ACHN (cell line): ENCODE data around the gene PLEKHA8.

ENCODE experiments used
- DNase-seq: peaks from one replicate; pipeline ENCODE4 v3.0.0-alpha.2; 2015
- in situ Hi-C: cut with HindIII; loops from 2 replicates; pipeline ENCODE4 v1.10.0; 2017; ENCODE audit warnings: low sequenced_read_pairs, low pct_ligation_motif_present, low pct_unique_long_range_greater_than_20kb

The PLEKHA8 gene

GRCh38 chr7:30134611-30135300 lies 106.5 kb downstream of the PLEKHA8 start, which contains the start of gene MTURN:
Gene MTURN, plus strand, starts transcription at chr7:30134986. Its CDS starts 151 bp downstream, at chr7:30135137.
- peak; percentile 95 for DNase-seq
- in situ Hi-C loops: no loop called here

DNA sequence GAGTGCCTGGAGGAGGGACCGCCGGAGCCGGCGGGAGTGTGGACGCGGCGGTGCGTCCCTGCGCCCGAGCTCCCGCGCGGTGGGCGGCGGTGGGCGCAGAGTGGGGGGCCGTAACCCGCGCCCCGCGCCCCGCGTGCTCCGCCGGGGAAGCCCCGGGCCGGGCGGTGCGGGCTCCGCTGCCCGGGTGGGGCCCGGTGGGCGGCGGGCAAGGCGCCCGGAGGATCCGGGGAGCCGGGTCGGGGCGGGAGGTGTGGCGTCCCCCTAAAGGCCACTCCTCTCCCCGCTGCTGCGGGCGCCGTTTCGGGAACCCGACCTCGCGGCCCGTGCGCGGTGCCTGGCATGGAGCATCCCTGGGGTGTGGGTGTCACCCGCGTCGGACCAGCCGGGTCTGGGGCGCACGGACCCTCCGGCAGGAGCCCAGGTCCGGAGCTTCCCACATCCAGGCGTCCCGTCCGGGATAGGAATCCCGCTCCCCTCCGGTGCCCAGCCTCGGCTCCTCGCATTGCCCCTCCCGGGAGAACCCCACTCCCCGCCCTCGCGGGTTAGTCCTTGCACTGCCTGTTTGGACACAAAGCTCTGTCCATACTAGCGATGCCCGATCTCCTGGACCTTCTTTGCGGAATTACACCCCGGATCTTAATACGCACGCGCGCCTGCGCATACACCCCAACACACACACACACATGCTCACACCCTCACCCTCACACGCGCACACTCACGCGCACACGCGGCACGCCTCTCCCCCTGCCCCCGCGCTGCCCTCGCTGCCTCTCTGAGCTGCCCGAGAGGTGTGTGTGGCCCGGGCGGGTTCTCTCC lies 107.3 kb downstream of the PLEKHA8 start:
- in situ Hi-C loops: no loop called here
- DNase-seq: peak; percentile 80

DNA sequence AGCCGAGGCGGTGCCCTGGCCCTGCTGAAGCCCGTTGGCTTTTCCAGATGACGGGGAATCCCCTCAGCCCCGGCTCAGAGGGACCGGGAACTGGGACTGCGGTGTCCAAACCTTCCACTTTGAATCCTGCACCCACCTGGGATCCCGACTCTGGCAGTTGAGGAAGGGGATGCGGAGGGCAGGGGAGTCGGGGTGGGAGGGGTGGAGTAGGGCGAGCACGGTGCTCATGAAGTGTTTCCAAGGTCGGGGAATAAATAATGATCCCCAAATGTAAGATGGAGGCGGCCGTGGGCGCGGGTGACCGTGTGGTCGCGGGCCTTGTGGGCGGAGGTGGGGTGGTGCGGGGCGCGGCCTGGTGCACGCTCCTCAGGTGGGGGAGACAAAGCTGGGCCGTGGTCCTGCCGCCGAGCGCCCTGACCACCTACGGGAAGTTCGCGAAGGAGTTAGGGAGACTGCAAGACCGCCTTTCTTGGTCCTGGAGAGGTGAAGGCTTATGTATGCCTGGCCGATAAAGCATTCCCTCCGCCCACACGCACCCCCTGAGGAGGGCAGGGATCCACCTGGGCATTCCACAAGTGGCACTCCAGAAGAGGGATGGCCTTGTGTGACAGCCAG lies 108.0 kb downstream of the PLEKHA8 start:
- in situ Hi-C loops: no loop called here
- DNase-seq: peak; percentile 39

DNA sequence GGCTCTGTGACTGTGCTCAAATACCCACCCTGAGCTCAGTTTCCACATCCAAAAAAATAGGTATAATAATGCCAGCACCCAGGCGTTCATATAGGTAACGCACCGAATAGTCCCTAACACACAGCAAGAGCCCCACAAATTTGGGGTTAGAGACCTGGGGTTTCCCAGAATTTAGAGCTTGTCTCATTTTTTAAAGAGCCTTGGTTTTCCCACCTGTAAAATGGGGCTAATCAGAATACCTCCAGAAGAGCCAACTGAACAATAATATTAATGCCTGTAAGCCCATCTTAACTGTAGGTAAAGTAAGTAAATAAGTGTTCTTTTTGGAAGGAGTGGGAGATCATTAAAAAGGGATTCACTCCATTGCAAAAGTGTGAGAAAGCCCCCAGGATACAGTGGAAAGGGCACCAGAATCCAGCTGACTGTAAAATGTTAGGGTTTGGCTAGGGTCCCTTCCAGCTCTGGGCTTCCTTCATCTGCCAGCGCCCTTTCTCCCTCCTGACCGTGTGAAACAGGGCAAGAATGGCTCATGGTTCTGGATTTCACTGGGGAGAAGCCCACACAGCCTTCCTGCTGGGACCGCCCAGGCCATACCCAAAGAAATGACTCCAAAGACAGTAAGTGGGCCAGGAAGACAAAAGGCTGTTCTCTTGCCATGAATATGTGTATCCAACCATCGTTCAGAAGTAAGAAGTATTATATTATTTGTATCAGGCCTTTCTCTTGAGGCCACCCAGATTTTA lies 108.7 kb downstream of the PLEKHA8 start:
- no peak for DNase-seq
- in situ Hi-C loops: no loop called here

DNA sequence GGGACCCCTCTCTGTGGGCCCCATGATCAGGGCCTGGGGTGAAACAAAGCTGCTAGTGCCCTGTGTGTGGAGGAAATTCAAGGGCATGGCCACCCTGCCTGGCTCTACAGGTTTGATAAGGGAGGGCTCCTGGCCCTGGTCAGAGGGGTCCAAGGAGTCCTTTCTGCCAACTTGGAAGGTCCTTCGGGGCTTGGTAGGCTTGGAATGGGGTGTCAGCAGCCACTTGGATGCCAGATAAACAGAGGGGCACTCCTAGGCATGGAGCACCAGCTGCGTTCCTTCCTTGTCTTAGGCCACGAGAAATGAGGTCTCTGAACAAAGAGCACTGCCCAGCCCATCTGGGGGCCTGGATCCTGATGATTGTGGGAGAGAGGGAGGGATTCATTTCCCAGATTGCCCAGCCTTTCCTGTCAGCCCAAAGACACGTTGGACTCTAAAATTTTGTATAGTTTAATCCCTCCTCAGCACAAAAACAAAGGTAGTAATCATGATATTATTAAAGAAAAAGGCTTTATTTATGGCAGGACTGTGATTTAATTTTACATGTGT lies 111.7 kb downstream of the PLEKHA8 start:
- no peak for DNase-seq

GRCh38 chr7:30140456-30140855 lies 112.2 kb downstream of the PLEKHA8 start:
- in situ Hi-C loops: no loop called here
- DNase-seq: no peak

More for the DNA sequence above, 111.7 kb downstream of the PLEKHA8 start:
- in situ Hi-C loops: no loop called here

DNA sequence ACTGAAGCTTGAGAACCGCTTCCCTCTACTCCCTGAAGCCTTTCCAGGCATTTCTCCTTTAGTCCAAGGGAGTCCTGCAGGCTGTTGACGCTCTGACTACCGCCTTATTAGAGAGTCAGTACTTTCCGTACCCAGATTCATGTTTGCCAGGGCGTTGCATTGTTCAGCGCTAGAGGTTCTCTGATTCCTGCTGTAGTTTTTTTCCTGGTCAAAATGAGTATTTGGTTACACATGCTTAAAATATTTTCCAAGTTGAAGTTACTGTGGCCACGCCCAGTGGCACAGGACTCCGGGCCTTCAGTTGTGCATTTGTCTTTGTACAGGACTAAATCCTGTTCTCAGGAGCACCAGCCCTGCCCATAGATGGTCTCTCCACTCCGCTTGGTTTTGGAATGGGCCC lies 114.5 kb downstream of the PLEKHA8 start:
- DNase-seq: peak; percentile 93
- in situ Hi-C loops: no loop called here

DNA sequence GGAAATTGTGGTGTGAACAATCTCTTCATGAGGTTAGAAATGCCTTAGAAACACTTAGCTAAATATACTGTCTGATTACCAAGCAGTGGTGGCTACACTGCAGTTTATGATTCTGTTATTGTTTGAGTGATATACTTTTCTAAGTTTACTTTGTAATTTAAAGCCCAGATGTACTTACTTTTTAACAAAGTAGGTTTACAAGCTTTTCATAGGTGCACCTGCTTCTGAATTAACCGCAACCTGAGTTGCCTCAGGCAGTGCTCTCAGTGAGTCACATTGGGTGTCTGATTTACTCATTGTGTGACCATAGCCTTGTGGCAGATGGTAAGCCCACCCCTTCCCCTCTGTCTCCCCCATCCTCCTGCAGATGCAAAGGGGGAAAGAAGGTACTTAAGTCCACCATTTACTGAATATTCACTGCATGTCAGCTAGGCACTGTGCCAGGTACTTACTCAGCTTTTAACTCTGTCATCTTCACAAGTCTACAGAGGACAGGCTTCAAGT lies 115.6 kb downstream of the PLEKHA8 start:
- DNase-seq: peak; percentile 50
- in situ Hi-C loops: no loop called here

- in situ Hi-C loops: no loop called here
- DNase-seq: no peak
Observed at GRCh38 chr7:30144657-30145306, 116.6 kb downstream of the PLEKHA8 start.

- DNase-seq: no peak
- in situ Hi-C loops: no loop called here
Observed at GRCh38 chr7:30145426-30145970, 117.3 kb downstream of the PLEKHA8 start.

DNA sequence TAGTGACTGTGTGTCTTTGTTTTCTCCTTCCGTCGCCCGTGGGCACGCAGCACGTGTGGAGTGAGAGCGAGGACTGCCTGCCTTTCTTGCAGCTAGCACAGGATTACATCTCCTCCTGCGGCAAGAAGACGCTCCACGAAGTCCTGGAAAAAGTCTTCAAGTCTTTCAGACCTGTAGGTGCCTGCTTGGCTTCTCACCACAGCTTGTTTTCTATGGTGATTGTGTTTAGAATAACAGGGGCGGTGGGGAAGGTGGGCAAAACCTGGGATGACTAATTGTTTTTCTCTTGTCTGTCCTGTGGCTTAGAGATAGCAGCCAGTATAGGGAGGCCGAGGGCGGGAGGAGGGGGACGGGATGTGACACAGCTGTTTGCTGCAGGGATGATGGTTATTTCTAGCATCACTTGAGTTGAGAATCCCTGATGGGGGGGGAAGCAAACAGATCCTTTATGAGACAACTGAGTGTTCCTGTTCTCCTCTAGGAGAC lies 118.0 kb downstream of the PLEKHA8 start:
- DNase-seq: no peak
- in situ Hi-C loops: no loop called here

DNA sequence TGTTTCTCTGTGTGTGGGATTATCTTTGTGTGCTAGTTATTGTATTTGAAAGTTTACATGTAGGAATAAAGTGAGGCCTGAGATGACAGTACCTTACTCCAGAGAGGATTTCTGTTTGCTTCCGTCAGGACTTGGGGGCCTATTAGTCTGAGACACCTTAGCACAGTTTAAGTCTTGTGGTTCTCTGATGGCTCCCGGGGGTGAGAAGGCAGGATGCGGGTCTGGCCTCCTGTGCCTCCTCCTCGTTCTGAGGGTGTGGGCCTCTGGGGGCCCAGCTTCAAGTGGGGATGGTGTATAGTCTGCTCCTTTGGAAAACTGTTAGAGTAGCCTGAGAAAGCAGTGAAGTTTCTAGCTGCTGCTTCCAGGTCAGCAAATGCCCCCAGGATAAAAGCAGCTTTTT lies 119.0 kb downstream of the PLEKHA8 start:
- in situ Hi-C loops: no loop called here
- no peak for DNase-seq

DNA sequence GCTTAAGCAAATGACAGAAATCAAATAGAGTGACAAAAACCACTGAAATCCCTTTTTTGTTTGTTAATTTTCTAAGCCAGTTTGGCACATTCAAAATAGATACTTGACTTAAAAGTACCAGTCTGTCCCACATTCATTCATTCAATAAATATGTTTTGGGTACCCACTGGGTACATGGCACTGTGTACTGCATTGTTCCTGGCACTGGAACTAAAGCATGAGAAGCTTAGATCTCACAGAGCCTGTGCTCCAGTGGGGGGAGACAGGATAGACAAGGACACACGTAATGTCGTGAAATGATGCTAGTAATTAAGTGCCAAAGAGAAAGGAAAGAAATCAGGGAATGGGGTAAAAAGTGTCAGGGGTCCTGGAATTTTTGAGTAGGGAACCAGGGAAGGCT lies 119.6 kb downstream of the PLEKHA8 start:
- DNase-seq: no peak
- in situ Hi-C loops: no loop called here

GRCh38 chr7:30148426-30148825 lies 120.2 kb downstream of the PLEKHA8 start:
- in situ Hi-C loops: no loop called here

DNA sequence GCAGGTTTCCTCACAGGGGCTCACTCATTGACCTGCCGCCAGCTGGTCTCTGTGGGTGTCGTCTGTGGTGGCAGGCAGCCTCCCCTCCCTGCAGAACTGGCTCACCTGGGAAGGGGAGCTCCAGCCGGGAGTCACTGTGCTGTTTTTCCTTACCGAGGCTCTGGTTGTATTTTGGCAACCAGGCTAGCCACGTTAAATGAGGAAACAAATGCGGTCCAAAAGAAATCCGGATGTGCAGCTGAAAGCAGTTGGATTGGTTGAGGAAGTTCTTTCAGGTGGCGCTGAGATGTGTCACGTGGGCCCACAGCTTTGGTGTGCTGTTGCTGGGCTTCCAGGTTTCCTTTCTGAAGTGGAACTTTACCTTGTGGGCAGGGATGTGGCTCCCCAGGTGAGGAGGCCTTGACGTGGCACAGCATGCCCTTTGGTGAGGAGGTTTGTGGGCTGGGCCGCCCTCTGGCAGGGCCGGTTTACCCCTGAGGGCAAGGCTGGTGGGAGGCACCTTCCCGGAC lies 120.8 kb downstream of the PLEKHA8 start:
- DNase-seq: no peak
- in situ Hi-C loops: no loop called here

More at GRCh38 chr7:30148426-30148825, 120.2 kb downstream of the PLEKHA8 start:
- no peak for DNase-seq

DNA sequence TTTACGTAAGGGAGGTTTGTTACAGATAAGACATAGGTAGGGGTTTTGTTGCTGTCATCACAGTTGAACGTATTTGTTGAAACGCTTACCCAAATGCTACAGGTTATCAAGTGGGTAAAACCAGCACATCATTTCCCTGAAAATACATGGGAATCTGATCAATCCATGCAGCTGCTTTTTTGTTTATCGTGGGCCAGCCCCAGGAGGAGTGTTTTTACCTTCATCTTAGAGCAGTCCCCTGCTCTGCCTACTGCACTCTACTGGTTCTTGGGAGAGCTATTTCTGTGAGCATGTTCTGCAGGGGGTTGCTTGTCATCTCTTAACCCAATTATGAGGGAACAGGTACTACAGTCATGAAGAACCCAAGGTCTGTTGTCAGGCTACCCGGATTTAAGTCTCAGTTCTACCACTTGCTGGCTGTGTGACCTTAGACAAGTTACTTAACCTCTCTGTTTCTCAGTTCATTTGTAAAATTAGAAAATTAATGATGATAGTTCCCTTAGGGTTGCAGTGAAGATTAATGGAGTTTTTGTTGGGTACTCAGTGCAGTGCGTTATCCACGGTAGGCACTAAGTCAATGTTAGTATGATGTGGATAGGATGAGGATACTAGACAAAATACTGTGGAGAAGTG lies 121.5 kb downstream of the PLEKHA8 start:
- DNase-seq: no peak
- in situ Hi-C loops: no loop called here

DNA sequence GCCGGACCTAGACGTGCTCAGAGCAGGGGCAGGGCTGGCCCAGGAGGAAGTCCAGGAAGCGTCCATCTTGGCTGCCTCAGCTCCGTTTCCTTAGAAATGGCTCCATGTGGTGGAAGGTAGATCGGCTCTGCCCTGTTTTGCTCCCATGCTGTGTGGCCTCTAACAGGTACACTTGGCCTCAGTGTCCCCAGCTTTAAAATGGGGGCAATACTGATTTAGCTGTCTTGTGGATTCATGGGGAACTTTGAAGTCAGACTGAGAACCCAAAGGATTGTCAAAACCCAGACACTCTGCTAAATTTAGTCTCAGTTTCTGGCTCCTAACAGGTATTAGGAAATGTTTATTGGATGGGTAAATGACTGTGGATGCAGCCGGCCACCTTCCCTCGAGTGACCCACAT lies 122.5 kb downstream of the PLEKHA8 start:
- in situ Hi-C loops: no loop called here
- DNase-seq: no peak
